PFSK-1 (cell line): ENCODE measurements around the gene HMGCS1.

Experiments used
- FOXP2 ChIP-seq: optimal IDR thresholded peaks from 2 replicates; pipeline ENCODE3; 2011; ENCODE audit warnings: borderline replicate concordance, control low read depth, inconsistent platforms; ENCODE audit not compliant: insufficient read depth; ENCODE audit errors: extremely low read length, extremely low read depth
- POLR2AphosphoS5 ChIP-seq: IDR thresholded peaks from 2 replicates; pipeline ENCODE4 v1.6.1; 2012; ENCODE audit warnings: low read depth, mild to moderate bottlenecking, control low read depth, low read length, moderate library complexity
- SIN3A ChIP-seq: IDR thresholded peaks from 2 replicates; pipeline ENCODE4 v1.6.1; 2012; ENCODE audit warnings: mild to moderate bottlenecking, low read length, moderate library complexity, borderline replicate concordance; ENCODE audit not compliant: insufficient read depth
- TAF1 ChIP-seq: IDR thresholded peaks from 2 replicates; pipeline ENCODE4 v1.6.1; 2012; ENCODE audit warnings: low read length, control low read depth, borderline replicate concordance; ENCODE audit not compliant: insufficient read depth
- TF ChIP-seq, protein P1 (sequence below), 2 experiments: IDR thresholded peaks; 2 replicates each; pipeline versions ENCODE4 v1.6.1 to v1.8.0; 2011 to 2012; ENCODE audit warnings: low read depth in 2 of 2, low read length in 2 of 2, control low read depth in 1 of 2, inconsistent platforms in 1 of 2, mild to moderate bottlenecking in 1 of 2, moderate library complexity in 1 of 2; ENCODE audit not compliant: insufficient read depth in 1 of 2

Gene HMGCS1

DNA sequence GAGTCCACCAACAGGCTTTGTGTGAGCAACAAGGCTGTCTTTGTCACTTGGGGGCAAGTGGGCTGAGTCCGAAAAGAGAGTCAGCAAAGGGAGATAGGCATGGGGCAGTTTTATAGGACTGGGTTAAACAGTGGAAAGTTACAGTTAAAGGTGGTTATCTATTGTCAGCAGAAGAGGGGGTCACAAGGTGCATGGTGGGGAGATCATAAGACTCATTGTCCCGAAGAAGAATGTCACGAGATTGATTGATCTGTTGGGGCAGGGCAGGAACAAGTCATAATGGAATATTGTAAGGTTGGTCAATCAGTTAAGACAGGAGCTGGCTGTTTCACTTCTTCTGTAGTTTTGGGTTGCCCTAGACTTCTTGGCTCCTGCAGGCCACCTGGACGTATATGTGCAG lies 7.6 kb upstream of the HMGCS1 start:
- no peak for TF ChIP-seq SIN3A
- TF ChIP-seq, protein P1, sequence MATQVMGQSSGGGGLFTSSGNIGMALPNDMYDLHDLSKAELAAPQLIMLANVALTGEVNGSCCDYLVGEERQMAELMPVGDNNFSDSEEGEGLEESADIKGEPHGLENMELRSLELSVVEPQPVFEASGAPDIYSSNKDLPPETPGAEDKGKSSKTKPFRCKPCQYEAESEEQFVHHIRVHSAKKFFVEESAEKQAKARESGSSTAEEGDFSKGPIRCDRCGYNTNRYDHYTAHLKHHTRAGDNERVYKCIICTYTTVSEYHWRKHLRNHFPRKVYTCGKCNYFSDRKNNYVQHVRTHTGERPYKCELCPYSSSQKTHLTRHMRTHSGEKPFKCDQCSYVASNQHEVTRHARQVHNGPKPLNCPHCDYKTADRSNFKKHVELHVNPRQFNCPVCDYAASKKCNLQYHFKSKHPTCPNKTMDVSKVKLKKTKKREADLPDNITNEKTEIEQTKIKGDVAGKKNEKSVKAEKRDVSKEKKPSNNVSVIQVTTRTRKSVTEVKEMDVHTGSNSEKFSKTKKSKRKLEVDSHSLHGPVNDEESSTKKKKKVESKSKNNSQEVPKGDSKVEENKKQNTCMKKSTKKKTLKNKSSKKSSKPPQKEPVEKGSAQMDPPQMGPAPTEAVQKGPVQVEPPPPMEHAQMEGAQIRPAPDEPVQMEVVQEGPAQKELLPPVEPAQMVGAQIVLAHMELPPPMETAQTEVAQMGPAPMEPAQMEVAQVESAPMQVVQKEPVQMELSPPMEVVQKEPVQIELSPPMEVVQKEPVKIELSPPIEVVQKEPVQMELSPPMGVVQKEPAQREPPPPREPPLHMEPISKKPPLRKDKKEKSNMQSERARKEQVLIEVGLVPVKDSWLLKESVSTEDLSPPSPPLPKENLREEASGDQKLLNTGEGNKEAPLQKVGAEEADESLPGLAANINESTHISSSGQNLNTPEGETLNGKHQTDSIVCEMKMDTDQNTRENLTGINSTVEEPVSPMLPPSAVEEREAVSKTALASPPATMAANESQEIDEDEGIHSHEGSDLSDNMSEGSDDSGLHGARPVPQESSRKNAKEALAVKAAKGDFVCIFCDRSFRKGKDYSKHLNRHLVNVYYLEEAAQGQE (IDR thresholded peaks at IDR 0.05; ENCODE audit: insufficient read depth in 1 of 2, low read depth in 2 of 2, low read length in 2 of 2) = no peak
- TF ChIP-seq TAF1 = no peak
- TF ChIP-seq FOXP2 = no peak
- no peak for TF ChIP-seq POLR2AphosphoS5

GRCh38 chr5:43316421-43316820 lies 3.2 kb upstream of the HMGCS1 start:
- TF ChIP-seq, protein P1 (IDR thresholded peaks at IDR 0.05; ENCODE audit: insufficient read depth in 1 of 2, low read depth in 2 of 2, low read length in 2 of 2) = no peak
- TF ChIP-seq TAF1 = no peak
- no peak for TF ChIP-seq FOXP2
- no peak for TF ChIP-seq SIN3A

DNA sequence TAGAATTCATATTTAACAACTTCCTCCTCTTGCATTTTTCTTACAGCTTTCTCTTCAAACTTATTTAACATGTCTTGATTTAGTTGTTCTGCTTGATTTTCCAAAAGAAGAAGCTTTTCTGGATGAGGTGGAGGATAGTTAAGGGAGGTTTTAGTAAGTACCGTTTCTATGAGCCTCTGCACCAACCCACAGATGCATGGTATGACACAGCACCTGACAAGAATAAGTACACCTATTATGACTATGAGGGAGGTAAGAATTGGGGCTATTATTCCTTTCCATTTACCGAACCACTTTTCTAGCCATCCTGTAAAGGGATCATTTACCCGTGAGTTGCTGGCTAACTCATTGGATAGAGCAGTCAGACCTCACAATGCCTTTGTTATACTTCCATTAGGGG lies 2.5 kb upstream of the HMGCS1 start:
- no peak for TF ChIP-seq FOXP2
- TF ChIP-seq SIN3A = no peak
- no peak for TF ChIP-seq TAF1
- TF ChIP-seq, protein P1 (IDR thresholded peaks at IDR 0.05; ENCODE audit: insufficient read depth in 1 of 2, low read depth in 2 of 2, low read length in 2 of 2) = no peak
- no peak for TF ChIP-seq POLR2AphosphoS5

GRCh38 chr5:43315263-43315662 lies 2.1 kb upstream of the HMGCS1 start:
- TF ChIP-seq, protein P1 (IDR thresholded peaks at IDR 0.05; ENCODE audit: insufficient read depth in 1 of 2, low read depth in 2 of 2, low read length in 2 of 2) = no peak
- TF ChIP-seq TAF1 (no peak), FOXP2 (no peak), SIN3A (no peak), POLR2AphosphoS5 (no peak)

GRCh38 chr5:43314724-43315123 lies 1.5 kb upstream of the HMGCS1 start:
- TF ChIP-seq TAF1 (no peak), SIN3A (no peak), POLR2AphosphoS5 (no peak), FOXP2 (no peak)
- TF ChIP-seq, protein P1 (IDR thresholded peaks at IDR 0.05; ENCODE audit: insufficient read depth in 1 of 2, low read depth in 2 of 2, low read length in 2 of 2) = no peak
